NCI-H1105 treated with DMSO at 0.1 percent for 48 hours (cell line): Measurements from ENCODE around the gene C17orf114.
A peak's percentile ranks its signal among the peaks of the same experiment; 100 is the strongest.

Experiments used
- DNase-seq: peaks from one replicate; lab custom pipeline; 2025; lab: John Stamatoyannopoulos, UW

The C17orf114 gene

GRCh38 chr17:4823373-4824089, 21.4 kb upstream of the C17orf114 start:
- no peak for DNase-seq

GRCh38 chr17:4822835-4823234, 20.7 kb upstream of the C17orf114 start:
- DNase-seq, result no peak

GRCh38 chr17:4818276-4818675, 16.1 kb upstream of the C17orf114 start:
- no peak for DNase-seq

- no peak for DNase-seq
These were observed 14.7 kb upstream of the C17orf114 start for GRCh38 chr17:4816826-4817225.

GRCh38 chr17:4815043-4815675, 13.0 kb upstream of the C17orf114 start:
- no peak for DNase-seq

GRCh38 chr17:4812690-4813089, 10.6 kb upstream of the C17orf114 start:
- no peak for DNase-seq

GRCh38 chr17:4811471-4811870, 9.3 kb upstream of the C17orf114 start:
- DNase-seq, result no peak

GRCh38 chr17:4810696-4811290, 8.7 kb upstream of the C17orf114 start:
- no peak for DNase-seq

- DNase-seq, result no peak
These were observed 6.2 kb upstream of the C17orf114 start for GRCh38 chr17:4808378-4808767.

- no peak for DNase-seq
These were observed 5.7 kb upstream of the C17orf114 start for GRCh38 chr17:4807605-4808377.

GRCh38 chr17:4806777-4807604, 4.9 kb upstream of the C17orf114 start, which contains the start of gene PLD2:
PLD2 (plus strand) TSS chr17:4807152; CDS start chr17:4807773, 621 bp downstream.
- DNase-seq, result peak; percentile 75

GRCh38 chr17:4806456-4806776, 4.3 kb upstream of the C17orf114 start:
- peak; percentile 43 for DNase-seq

GRCh38 chr17:4800462-4801196, 1.5 kb downstream of the C17orf114 start:
- DNase-seq, result no peak

- DNase-seq, result peak; percentile 31
These were observed 5.6 kb downstream of the C17orf114 start for GRCh38 chr17:4796552-4796920.

GRCh38 chr17:4795168-4795567, 7.0 kb downstream of the C17orf114 start:
- no peak for DNase-seq

- no peak for DNase-seq
These were observed 11.4 kb downstream of the C17orf114 start for GRCh38 chr17:4790705-4791088.

GRCh38 chr17:4789951-4790704, 12.0 kb downstream of the C17orf114 start:
- DNase-seq, result peak; percentile 81

- DNase-seq, result no peak
These were observed 12.5 kb downstream of the C17orf114 start for GRCh38 chr17:4789701-4789950.

GRCh38 chr17:4788807-4789700, 13.1 kb downstream of the C17orf114 start, which contains the start of gene GLTPD2:
GLTPD2 (plus strand) TSS chr17:4788964; CDS start chr17:4789012, 48 bp downstream.
- peak; percentile 34 for DNase-seq
